K562 (cell line): ENCODE data around the gene CCDC50. TPM values are rescaled to one million over a fixed set of nuclear protein-coding genes. Genes with fewer than 3 reads are reported as not detected.

Experiments
- ATAC-seq: fragments of 200-7000 bp; cut with Tn5 transposase; 3 replicates; pipeline ENCODE4 v1.9.1; 2020; ENCODE audit warnings: moderate library complexity
- BruUV-seq: library from RNA; stranded (reverse); fragments of 400-500 nt; replicated peaks from 2 replicates; lab custom pipeline; 2021; lab: Mats Ljungman, UMichigan
- CTCF ChIA-PET: fragments of 300-600 bp; formaldehyde crosslinking; extraction: SDS; loops from one replicate; lab custom pipeline; 2021; ENCODE audit warnings: low intra/inter-chr PET ratio; lab: Yijun Ruan, JAX
- POLR2A ChIA-PET: fragments of 300-600, 350-650 bp; sonication (Branson Sonifier 250); formaldehyde crosslinking; extraction: SDS; loops from one replicate; lab custom pipeline; 2021; ENCODE audit warnings: antibody characterized with exemption, inconsistent platforms; lab: Yijun Ruan, JAX
- DNase-seq, 4 experiments: peaks; one replicate each; pipeline versions ENCODE4 v3.0.0 to v3.0.0-alpha.2; 2011 to 2018; ENCODE audit warnings: low spot score in 3 of 4, mixed read lengths in 3 of 4; ENCODE audit errors: extremely low read depth in 1 of 4
- FAIRE-seq: peaks from 2 replicates; lab custom pipeline; 2011; peaks lifted over from hg19 to GRCh38; lab: Jason Lieb, UNC
- H2AFZ ChIP-seq: 2 replicates; pipeline ENCODE4 v1.6.0; 2011; ENCODE audit warnings: low read depth, low read length, control low read depth, inconsistent platforms
- H3K27ac ChIP-seq: fragments of 200-600 bp; 3 replicates; pipeline ENCODE4 v1.8.0; 2011; ENCODE audit warnings: low read depth, mild to moderate bottlenecking, control low read depth, inconsistent platforms, low read length, moderate library complexity, mixed read lengths; ENCODE audit errors: extremely low read depth
- H3K27me3 ChIP-seq, 2 experiments: fragments of 300-600 bp in 1 of 2; 2 replicates in 1 of 2; 3 replicates in 1 of 2; pipeline versions ENCODE4 v1.6.0 to v1.8.0; 2011; ENCODE audit warnings: inconsistent platforms in 2 of 2, low read length in 2 of 2, mild to moderate bottlenecking in 1 of 2, mixed read lengths in 1 of 2, moderate library complexity in 1 of 2; ENCODE audit not compliant: control insufficient read depth in 2 of 2, insufficient read depth in 2 of 2
- H3K36me3 ChIP-seq: fragments of 300-600 bp; 3 replicates; pipeline ENCODE4 v1.8.0; 2011; ENCODE audit warnings: mild to moderate bottlenecking, low read length, inconsistent platforms; ENCODE audit not compliant: control insufficient read depth, insufficient read depth
- H3K4me1 ChIP-seq, 2 experiments: fragments of 200-600 bp in 1 of 2; replicated peaks in 1 of 2; 2 replicates in 1 of 2; 3 replicates in 1 of 2; pipeline versions ENCODE4 v1.5.1 to v1.8.0; 2011; ENCODE audit warnings: inconsistent platforms in 2 of 2, low read length in 2 of 2, mild to moderate bottlenecking in 1 of 2, mixed read lengths in 1 of 2, moderate library complexity in 1 of 2; ENCODE audit not compliant: control insufficient read depth in 2 of 2, insufficient read depth in 2 of 2
- H3K4me2 ChIP-seq: 2 replicates; pipeline ENCODE4 v1.6.1; 2011; ENCODE audit warnings: low read length, control low read depth, inconsistent platforms, mixed read lengths; ENCODE audit not compliant: insufficient read depth
- H3K4me3 ChIP-seq: fragments of 200-600 bp; sonication (generic), shearing (Covaris generic); 2 replicates; pipeline ENCODE4 v1.5.1; 2016; ENCODE audit warnings: control low read depth, inconsistent platforms
- H3K79me2 ChIP-seq: fragments of 200-600 bp; 3 replicates; pipeline ENCODE4 v1.8.0; 2011; ENCODE audit warnings: low read length, inconsistent platforms; ENCODE audit not compliant: control insufficient read depth, insufficient read depth
- H3K9ac ChIP-seq, 2 experiments: 2 replicates each; pipeline versions ENCODE4 v1.6.0 to v1.6.1; 2011; ENCODE audit warnings: low read depth in 2 of 2, low read length in 2 of 2, control low read depth in 1 of 2, inconsistent platforms in 1 of 2, mild to moderate bottlenecking in 1 of 2, mixed read lengths in 1 of 2; ENCODE audit not compliant: insufficient read depth in 1 of 2
- H3K9me1 ChIP-seq: one replicate; pipeline ENCODE4 v1.6.0; 2011; ENCODE audit warnings: inconsistent platforms, mild to moderate bottlenecking, low read length, moderate library complexity; ENCODE audit not compliant: control insufficient read depth, insufficient read depth
- H3K9me3 ChIP-seq: replicated peaks from 2 replicates; pipeline ENCODE4 v1.5.1; 2011; ENCODE audit warnings: low read depth, low read length, inconsistent platforms; ENCODE audit not compliant: control insufficient read depth, insufficient read depth
- H4K20me1 ChIP-seq: replicated peaks from 2 replicates; pipeline ENCODE4 v1.6.1; 2011; ENCODE audit warnings: low read length, inconsistent platforms, mixed read lengths; ENCODE audit not compliant: control insufficient read depth, insufficient read depth
- MYBL2 ChIP-seq, 2 experiments: fragments of 450-650 bp in 1 of 2; sonication (generic) in 1 of 2; formaldehyde crosslinking in 1 of 2; IDR thresholded peaks; 2 replicates each; pipeline versions ENCODE4 v1.6.1 to v1.8.1; 2017 to 2022; ENCODE audit warnings: borderline replicate concordance in 1 of 2, inconsistent platforms in 1 of 2, low read depth in 1 of 2, mild to moderate bottlenecking in 1 of 2, missing genetic modification reagents in 1 of 2, moderate library complexity in 1 of 2
- SIX5 ChIP-seq, 2 experiments: IDR thresholded peaks; 2 replicates each; pipeline ENCODE4 v1.6.1; 2011; ENCODE audit warnings: low read length in 2 of 2, borderline replicate concordance in 1 of 2, low read depth in 1 of 2, mild to moderate bottlenecking in 1 of 2, moderate library complexity in 1 of 2; ENCODE audit not compliant: insufficient read depth in 1 of 2
- SMARCA4 ChIP-seq: fragments of 450-650 bp; IDR thresholded peaks from 2 replicates; pipeline ENCODE4 v1.6.1; 2016
- SMARCC2 ChIP-seq: fragments of 450-650 bp; IDR thresholded peaks from 2 replicates; pipeline ENCODE4 v1.6.1; 2017; ENCODE audit warnings: antibody characterized with exemption, moderate library complexity, mild to moderate bottlenecking, low read depth
- TRIM28 ChIP-seq: fragments of 450-650 bp; IDR thresholded peaks from 2 replicates; pipeline ENCODE4 v1.6.1; 2017
- ZBTB26 ChIP-seq: fragments of 450-650 bp; formaldehyde crosslinking; IDR thresholded peaks from 2 replicates; pipeline ENCODE4 v1.4.0; 2022; ENCODE audit warnings: missing genetic modification characterization
- ZBTB5 ChIP-seq: fragments of 450-650 bp; IDR thresholded peaks from 2 replicates; pipeline ENCODE4 v1.6.1; 2017; ENCODE audit warnings: antibody characterized with exemption
- ZFP30 ChIP-seq: fragments of 250-450 bp; sonication (Bioruptor Pico); IDR thresholded peaks from 2 replicates; pipeline ENCODE4 v1.8.0; 2022; ENCODE audit warnings: moderate library complexity, mild to moderate bottlenecking, inconsistent platforms, borderline replicate concordance
- ZNF639 ChIP-seq, 2 experiments: fragments of 200-800 bp in 1 of 2; sonication (Bioruptor generic) in 1 of 2; sonication (generic) in 1 of 2; formaldehyde crosslinking in 1 of 2; IDR thresholded peaks in 1 of 2; conservative IDR thresholded peaks in 1 of 2; 2 replicates each; pipeline versions ENCODE4 v1.5.0 to v1.6.1; 2016 to 2020; ENCODE audit warnings: missing compliant biosample characterization in 1 of 2, missing genetic modification characterization in 1 of 2, missing genetic modification reagents in 1 of 2
- WGBS: fragments of 100-300 bp; shearing (Covaris generic); methylation state at CpG from one replicate; pipeline ENCODE4 v1.1.6; 2016; ENCODE audit warnings: low coverage, mixed read lengths; ENCODE audit not compliant: insufficient coverage; ENCODE audit errors: missing lambda C conversion rate; 5-methylcytosine and 5-hydroxymethylcytosine counted together
- in situ Hi-C: fragments of 300-500 bp; cut with MboI; formaldehyde crosslinking; loops from 4 replicates; pipeline ENCODE4 v1.15.0; 2018; ENCODE audit warnings: inconsistent platforms, mixed read lengths
- intact Hi-C: fragments of 100-400 bp; cut with micrococcal nuclease; formaldehyde crosslinking; loops from 2 replicates; pipeline ENCODE4 v1.14.2; 2022
- polyA plus RNA-seq, 8 experiments: library from polyadenylated mRNA; depleted of rRNA in 4 of 8; stranded (reverse) in 5 of 8; unstranded in 3 of 8; fragments of >200 nt; fragmentation: Nextera tagmentation in 2 of 8; fragmentation: Illumina TruSeq in 1 of 8; extraction: Ambion mirVana in 2 of 8; extraction: Trizol in 1 of 8; gene quantifications; 2 replicates each; pipeline versions ENCODE4 v1.2.1 to v1.2.3, GENCODE V29; 2011 to 2014; ENCODE audit warnings: inconsistent platforms in 1 of 8, missing spikeins in 1 of 8
- total RNA-seq, 7 experiments: library from RNA; depleted of rRNA in 6 of 7; stranded (reverse); fragments of >200 nt in 6 of 7; fragmentation: Illumina TruSeq in 2 of 7; extraction: Trizol in 2 of 7; gene quantifications; 2 replicates each; pipeline versions ENCODE4 v1.2.1 to v1.2.3, GENCODE V29; 2011 to 2021; ENCODE audit warnings: low replicate concordance in 1 of 7
- TF ChIP-seq, protein P1 (sequence below), 2 experiments: IDR thresholded peaks; 2 replicates each; pipeline ENCODE4 v1.6.1; 2011; ENCODE audit warnings: borderline replicate concordance in 1 of 2, control low read depth in 1 of 2, low read depth in 1 of 2, low read length in 1 of 2, mild to moderate bottlenecking in 1 of 2, mixed read lengths in 1 of 2, moderate library complexity in 1 of 2; ENCODE audit not compliant: insufficient read depth in 1 of 2, insufficient read length in 1 of 2, poor library complexity in 1 of 2, severe bottlenecking in 1 of 2; ENCODE audit errors: extremely low read depth in 1 of 2

The CCDC50 gene
- total and polyA plus RNA-seq, 9 of the 15 experiments (the other 6 are each of a cell fraction or from before 2014, with no cell fraction given) = 8.4 to 63.4 (median 40.4) TPM

DNA sequence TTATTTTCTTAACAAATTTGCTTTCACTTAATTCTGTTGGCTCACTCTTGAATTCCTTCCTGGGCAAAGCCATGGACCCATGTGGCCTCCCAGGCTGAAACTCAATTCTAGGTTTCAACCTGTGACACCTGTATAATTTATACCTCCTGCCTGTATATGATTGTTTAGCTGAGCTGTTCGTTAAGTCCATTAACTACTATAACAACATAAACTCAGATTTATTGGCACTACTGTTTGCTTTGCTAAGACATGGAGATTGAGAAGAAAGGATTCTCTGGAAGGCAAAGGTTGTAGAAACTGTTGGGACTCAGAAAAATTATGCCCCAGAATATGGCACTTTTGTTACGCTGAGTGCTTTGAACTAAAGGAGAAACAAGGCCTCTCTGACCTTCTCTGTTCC is 26.7 kb upstream of the CCDC50 start (continued):
- no peak for TF ChIP-seq ZBTB26 (CRISPR knock-in tag)
- no peak for TF ChIP-seq SIX5 (IDR thresholded peaks at IDR 0.05; ENCODE audit: borderline replicate concordance in 1 of 2, insufficient read depth in 1 of 2, low read depth in 1 of 2, low read length in 2 of 2)
- TF ChIP-seq SMARCC2 = no peak
- TF ChIP-seq, protein P1, sequence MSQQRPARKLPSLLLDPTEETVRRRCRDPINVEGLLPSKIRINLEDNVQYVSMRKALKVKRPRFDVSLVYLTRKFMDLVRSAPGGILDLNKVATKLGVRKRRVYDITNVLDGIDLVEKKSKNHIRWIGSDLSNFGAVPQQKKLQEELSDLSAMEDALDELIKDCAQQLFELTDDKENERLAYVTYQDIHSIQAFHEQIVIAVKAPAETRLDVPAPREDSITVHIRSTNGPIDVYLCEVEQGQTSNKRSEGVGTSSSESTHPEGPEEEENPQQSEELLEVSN (IDR thresholded peaks at IDR 0.05; ENCODE audit: borderline replicate concordance in 1 of 2, extremely low read depth in 1 of 2, insufficient read depth in 1 of 2, insufficient read length in 1 of 2, low read depth in 1 of 2, low read length in 1 of 2, poor library complexity in 1 of 2, severe bottlenecking in 1 of 2) = no peak
- TF ChIP-seq ZFP30 (CRISPR knock-in tag) = no peak

DNA sequence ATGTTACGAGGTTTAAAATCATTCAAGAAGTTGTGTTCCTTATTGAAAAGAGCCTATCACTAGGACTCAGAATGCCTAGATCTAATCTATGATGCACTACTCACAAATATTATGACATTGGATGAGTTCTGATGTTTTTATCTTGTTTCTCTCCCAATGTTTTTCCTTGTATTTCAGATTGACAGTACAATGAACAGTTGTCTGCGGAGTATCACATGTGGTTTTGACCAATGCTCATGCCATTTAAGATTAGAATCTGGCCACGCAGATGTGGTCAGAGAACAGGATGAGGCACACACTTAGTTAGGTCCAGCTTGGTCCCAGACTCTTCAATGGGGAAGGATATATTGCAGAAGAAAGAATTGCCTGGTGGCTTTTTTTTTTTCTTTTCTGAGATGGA is 25.6 kb upstream of the CCDC50 start:
- Histone ChIP-seq H3K4me3 (no peak overlapping the region), H3K36me3 (no peaks in the 10 kb centered on the region), H3K4me1 (no peaks in the 10 kb centered on the region), H3K27me3 (peaks cover 0 to 7% of the 10 kb centered on the region in 2 experiments; a peak in 2 of 5 replicates), H3K79me2 (no peaks in the 10 kb centered on the region), H2AFZ (no peak overlapping the region), H3K27ac (no peak overlapping the region), H3K9ac (no peak overlapping the region), H4K20me1 (no peaks in the 10 kb centered on the region), H3K9me3 (no peaks in the 10 kb centered on the region), H3K9me1 (no peaks in the 10 kb centered on the region), H3K4me2 (no peak overlapping the region)
- no peak for ATAC-seq
- no peak for FAIRE-seq
- in situ Hi-C loops = no loop called here
- 0% methylated on average over 3 of the region's 3 CpGs for WGBS
- intact Hi-C loops = no loop called here
- no TSS peak for BruUV-seq
- ChIA-PET CTCF (no interaction called here), POLR2A (no interaction called here)
- no peak for DNase-seq
- TF ChIP-seq MYBL2 (IDR thresholded peaks at IDR 0.05; ENCODE audit: low read depth) (no peak), MYBL2 (CRISPR knock-in tag; IDR thresholded peaks at IDR 0.05; ENCODE audit: borderline replicate concordance) (no peak), TRIM28 (no peak), SMARCA4 (no peak), ZBTB5 (no peak), ZNF639 (CRISPR knock-in tag; conservative IDR thresholded peaks at IDR 0.05 in 1 of 2, IDR thresholded peaks at IDR 0.05 in 1 of 2) (no peak)
